ENCODE measurements around the gene TLN1.
A peak's percentile ranks its signal among the peaks of the same experiment; 100 is the strongest.

The TLN1 gene

DNA sequence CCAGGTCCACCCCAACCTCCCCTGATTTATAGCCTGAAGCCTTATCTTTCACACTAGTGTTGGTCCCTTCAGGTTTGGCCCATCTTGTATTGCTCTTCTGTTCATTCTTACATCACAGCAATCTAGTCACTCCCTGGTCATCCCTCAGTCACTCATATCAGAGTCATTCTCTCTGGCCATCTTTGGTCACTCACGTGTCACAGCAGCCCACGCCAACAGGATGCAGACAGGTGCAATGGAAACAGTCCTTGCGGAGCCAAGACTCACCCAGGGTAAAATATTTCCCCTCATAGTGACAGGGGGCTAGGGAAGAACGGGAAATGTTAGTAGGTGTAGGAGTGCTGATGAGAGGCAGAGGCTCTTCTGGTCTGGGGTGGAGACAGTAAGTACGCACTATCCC lies 21.5 kb upstream of the TLN1 start:
- Histone ChIP-seq H3K79me2 (ENCODE audit: insufficient read depth, low read length) (peaks cover 1% of the 10 kb centered on the region), H3K9me2 (ENCODE audit: low read depth, low read length) (no peaks in the 10 kb centered on the region), H3K36me3 (ENCODE audit: insufficient read depth, low read length) (peaks cover 24% of the 10 kb centered on the region; the same call in 1 of the 2 replicates), H3K9ac (ENCODE audit: low read length) (no peak overlapping the region), H3K9me3 (ENCODE audit: low read length) (no peaks in the 10 kb centered on the region), H3K27ac (ENCODE audit: low read depth, low read length, poor library complexity, severe bottlenecking) (no peak overlapping the region), H3K27me3 (ENCODE audit: insufficient read depth, low read length) (no peaks in the 10 kb centered on the region), H2AFZ (ENCODE audit: low read length) (no peak overlapping the region), H3K4me1 (ENCODE audit: insufficient read depth, low read length, severe bottlenecking) (peaks cover 32% of the 10 kb centered on the region), H4K20me1 (ENCODE audit: insufficient read depth, low read length) (no peaks in the 10 kb centered on the region), H3K4me3 (ENCODE audit: low read depth, low read length, poor library complexity, severe bottlenecking) (no peak overlapping the region), H3F3A (ENCODE audit: insufficient read depth, low read length) (no peaks in the 10 kb centered on the region), H3K4me2 (ENCODE audit: low read length) (no peak overlapping the region)
- no peak for TF ChIP-seq EZH2 (IDR thresholded peaks at IDR 0.05; ENCODE audit: borderline replicate concordance, low read length)
- TF ChIP-seq, protein P1, sequence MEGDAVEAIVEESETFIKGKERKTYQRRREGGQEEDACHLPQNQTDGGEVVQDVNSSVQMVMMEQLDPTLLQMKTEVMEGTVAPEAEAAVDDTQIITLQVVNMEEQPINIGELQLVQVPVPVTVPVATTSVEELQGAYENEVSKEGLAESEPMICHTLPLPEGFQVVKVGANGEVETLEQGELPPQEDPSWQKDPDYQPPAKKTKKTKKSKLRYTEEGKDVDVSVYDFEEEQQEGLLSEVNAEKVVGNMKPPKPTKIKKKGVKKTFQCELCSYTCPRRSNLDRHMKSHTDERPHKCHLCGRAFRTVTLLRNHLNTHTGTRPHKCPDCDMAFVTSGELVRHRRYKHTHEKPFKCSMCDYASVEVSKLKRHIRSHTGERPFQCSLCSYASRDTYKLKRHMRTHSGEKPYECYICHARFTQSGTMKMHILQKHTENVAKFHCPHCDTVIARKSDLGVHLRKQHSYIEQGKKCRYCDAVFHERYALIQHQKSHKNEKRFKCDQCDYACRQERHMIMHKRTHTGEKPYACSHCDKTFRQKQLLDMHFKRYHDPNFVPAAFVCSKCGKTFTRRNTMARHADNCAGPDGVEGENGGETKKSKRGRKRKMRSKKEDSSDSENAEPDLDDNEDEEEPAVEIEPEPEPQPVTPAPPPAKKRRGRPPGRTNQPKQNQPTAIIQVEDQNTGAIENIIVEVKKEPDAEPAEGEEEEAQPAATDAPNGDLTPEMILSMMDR (IDR thresholded peaks at IDR 0.05; ENCODE audit: low read length) = no peak

- Histone ChIP-seq H3K4me3 (ENCODE audit: low read depth, low read length, poor library complexity, severe bottlenecking) (peak overlapping the region; percentile 76), H3K27ac (ENCODE audit: low read depth, low read length, poor library complexity, severe bottlenecking) (peak overlapping the region; percentile 53), H3K27me3 (ENCODE audit: insufficient read depth, low read length) (no peaks in the 10 kb centered on the region), H3F3A (ENCODE audit: insufficient read depth, low read length) (no peaks in the 10 kb centered on the region), H4K20me1 (ENCODE audit: insufficient read depth, low read length) (no peaks in the 10 kb centered on the region), H2AFZ (ENCODE audit: low read length) (no peak overlapping the region), H3K4me2 (ENCODE audit: low read length) (peak overlapping the region; percentile 79), H3K9ac (ENCODE audit: low read length) (peak overlapping the region; percentile 75), H3K4me1 (ENCODE audit: insufficient read depth, low read length, severe bottlenecking) (peaks cover 36% of the 10 kb centered on the region), H3K9me3 (ENCODE audit: low read length) (no peaks in the 10 kb centered on the region), H3K36me3 (ENCODE audit: insufficient read depth, low read length) (peaks cover 24% of the 10 kb centered on the region; the same call in 1 of the 2 replicates), H3K79me2 (ENCODE audit: insufficient read depth, low read length) (peaks cover 29% of the 10 kb centered on the region), H3K9me2 (ENCODE audit: low read depth, low read length) (no peaks in the 10 kb centered on the region)
- no peak for TF ChIP-seq EZH2 (IDR thresholded peaks at IDR 0.05; ENCODE audit: borderline replicate concordance, low read length)
These were observed 18.2 kb upstream of the TLN1 start for GRCh38 chr9:35750256-35750531.

GRCh38 chr9:35749515-35750255 lies 17.7 kb upstream of the TLN1 start:
- no peaks in the 10 kb centered on the region for H3K9me2 ChIP-seq (ENCODE audit: low read depth, low read length)
- peaks cover 29% of the 10 kb centered on the region for H3K79me2 ChIP-seq (ENCODE audit: insufficient read depth, low read length)
- H3K4me1 ChIP-seq (ENCODE audit: insufficient read depth, low read length, severe bottlenecking) = peaks cover 36% of the 10 kb centered on the region
- peaks cover 24% of the 10 kb centered on the region; the same call in 1 of the 2 replicates for H3K36me3 ChIP-seq (ENCODE audit: insufficient read depth, low read length)
- TF ChIP-seq, protein P1 (IDR thresholded peaks at IDR 0.05; ENCODE audit: low read length) = peak; percentile 17; the same call in 1 of the 2 replicates
- TF ChIP-seq EZH2 (IDR thresholded peaks at IDR 0.05; ENCODE audit: borderline replicate concordance, low read length) = no peak
- no peaks in the 10 kb centered on the region for H3K9me3 ChIP-seq (ENCODE audit: low read length)
- no peaks in the 10 kb centered on the region for H3F3A ChIP-seq (ENCODE audit: insufficient read depth, low read length)
- H4K20me1 ChIP-seq (ENCODE audit: insufficient read depth, low read length) = no peaks in the 10 kb centered on the region
- peak overlapping the region; percentile 76 for H3K4me3 ChIP-seq (ENCODE audit: low read depth, low read length, poor library complexity, severe bottlenecking)
- H3K27ac ChIP-seq (ENCODE audit: low read depth, low read length, poor library complexity, severe bottlenecking) = peak overlapping the region; percentile 53
- H3K9ac ChIP-seq (ENCODE audit: low read length) = peak overlapping the region; percentile 75
- H3K27me3 ChIP-seq (ENCODE audit: insufficient read depth, low read length) = no peaks in the 10 kb centered on the region
- no peak overlapping the region for H2AFZ ChIP-seq (ENCODE audit: low read length)
- H3K4me2 ChIP-seq (ENCODE audit: low read length) = peak overlapping the region; percentile 79

Data from OCI-LY1 (cell line).